LNCaP clone FGC (cell line): ENCODE data around the gene COL23A1.
A peak's percentile ranks its signal among the peaks of the same experiment; 100 is the strongest.

Experiments used
- DNase-seq: peaks from one replicate; pipeline ENCODE4 v3.0.0-alpha.2; 2011; ENCODE audit warnings: low read depth
- H3K4me3 ChIP-seq: 2 replicates; pipeline ENCODE4 v1.5.1; 2011; ENCODE audit warnings: mild to moderate bottlenecking, low read depth, low read length, control low read depth
- CTCF ChIP-seq: IDR thresholded peaks from 2 replicates; pipeline ENCODE4 v1.5.1; 2012; ENCODE audit warnings: mild to moderate bottlenecking; ENCODE audit not compliant: control insufficient read depth, insufficient read depth; ENCODE audit errors: extremely low read depth

Gene COL23A1

GRCh38 chr5:178238313-178238635 lies 351.9 kb downstream of the COL23A1 start:
- no peak for DNase-seq
- no peak overlapping the region for H3K4me3 ChIP-seq
- TF ChIP-seq CTCF = no peak

GRCh38 chr5:178237431-178238312 lies 352.5 kb downstream of the COL23A1 start:
- TF ChIP-seq CTCF = no peak
- H3K4me3 ChIP-seq = no peak overlapping the region
- DNase-seq = no peak

GRCh38 chr5:178236679-178237078 lies 353.5 kb downstream of the COL23A1 start:
- TF ChIP-seq CTCF = no peak
- no peak overlapping the region for H3K4me3 ChIP-seq
- DNase-seq = peak; percentile 83

- TF ChIP-seq CTCF = no peak
- no peak for DNase-seq
- no peak overlapping the region for H3K4me3 ChIP-seq
Measured at GRCh38 chr5:178236126-178236525, 354.1 kb downstream of the COL23A1 start.

GRCh38 chr5:178235588-178235974 lies 354.6 kb downstream of the COL23A1 start:
- DNase-seq = no peak
- no peak overlapping the region for H3K4me3 ChIP-seq
- no peak for TF ChIP-seq CTCF

- no peak overlapping the region for H3K4me3 ChIP-seq
- DNase-seq = no peak
- TF ChIP-seq CTCF = peak; percentile 61
Measured at GRCh38 chr5:178234750-178235587, 355.2 kb downstream of the COL23A1 start.
